Heart left ventricle (tissue), 16 donors: Measurements from ENCODE around the gene ABCC4. TPM values are rescaled to one million over a fixed set of nuclear protein-coding genes. Genes with fewer than 3 reads are reported as not detected.
A peak's percentile ranks its signal among the peaks of the same experiment; 100 is the strongest.

ENCODE experiments used
- ATAC-seq, 4 donors: fragments of 200-7000 bp; cut with Tn5 transposase; one replicate each; pipeline ENCODE4 v1.9.1; 2020 to 2022; ENCODE audit warnings: moderate library complexity in 4 of 4, mild to moderate bottlenecking in 3 of 4, moderate number of reproducible peaks in 1 of 4
- DNase-seq, 5 donors: peaks; one replicate each; pipeline ENCODE4 v3.0.0-alpha.2; 2020
- H3K27ac ChIP-seq, 12 donors: fragments of 200-600 bp; sonication (generic) in 4 of 12; one replicate each; pipeline versions ENCODE4 v1.5.0 to v1.8.0; 2016 to 2022; ENCODE audit warnings: mild to moderate bottlenecking in 2 of 12
- H3K27me3 ChIP-seq, 9 donors: fragments of 200-600 bp; sonication (generic) in 2 of 9; one replicate each; pipeline versions ENCODE4 v1.5.1 to v1.8.0; 2016 to 2022; ENCODE audit warnings: mild to moderate bottlenecking in 3 of 9
- H3K36me3 ChIP-seq, 9 donors: fragments of 200-600 bp; sonication (generic) in 2 of 9; one replicate each; pipeline versions ENCODE4 v1.5.0 to v1.8.0; 2018 to 2022; ENCODE audit warnings: mild to moderate bottlenecking in 2 of 9
- H3K4me1 ChIP-seq, 12 donors: fragments of 200-600 bp; sonication (generic) in 4 of 12; one replicate each; pipeline versions ENCODE4 v1.5.0 to v1.8.0; 2016 to 2022; ENCODE audit warnings: mild to moderate bottlenecking in 3 of 12
- H3K4me3 ChIP-seq, 12 donors: fragments of 200-600 bp; sonication (generic) in 4 of 12; one replicate each; pipeline versions ENCODE4 v1.5.0 to v1.8.0; 2017 to 2022; ENCODE audit warnings: mild to moderate bottlenecking in 9 of 12, moderate library complexity in 4 of 12
- H3K9me3 ChIP-seq, 12 donors: fragments of 200-600 bp; sonication (generic) in 4 of 12; one replicate each; pipeline versions ENCODE4 v1.5.0 to v1.8.0; 2016 to 2022; ENCODE audit warnings: mild to moderate bottlenecking in 1 of 12
- CTCF ChIP-seq, 12 donors: fragments of 200-600 bp; sonication (generic) in 4 of 12; IDR thresholded peaks; one replicate each; pipeline versions ENCODE4 v1.5.0 to v1.8.0; 2018 to 2022; ENCODE audit warnings: antibody characterized with exemption in 12 of 12, mild to moderate bottlenecking in 5 of 12
- POLR2A ChIP-seq, 2 donors: fragments of 450-650 bp; IDR thresholded peaks; one replicate each; pipeline ENCODE4 v1.6.1; 2017; ENCODE audit warnings: antibody characterized with exemption in 2 of 2, mild to moderate bottlenecking in 2 of 2, moderate library complexity in 2 of 2
- WGBS, 4 donors: extraction: QIAGEN DNeasy Blood & Tissue Kit in 2 of 4; methylation state at CpG; one replicate each; pipeline versions ENCODE4 v1.1.5 to v1.1.7; 2013 to 2018; 5-methylcytosine and 5-hydroxymethylcytosine counted together
- intact Hi-C, 10 donors: fragments of 100-400 bp; cut with DNase I; formaldehyde crosslinking; loops; one replicate each; pipeline versions ENCODE4 v1.11.1 to v1.14.2; 2022
- polyA plus RNA-seq, 2 donors: library from polyadenylated mRNA; stranded (reverse); fragments of 200-250 nt; gene quantifications; one replicate each; pipeline ENCODE4 v1.2.3, GENCODE V29; 2013
- total RNA-seq, 9 donors: library from RNA; depleted of rRNA in 2 of 9; stranded (reverse); fragments of >200 nt in 2 of 9; fragmentation: NEBNext Ultra II Directional in 3 of 9; extraction: Animal tissue kit (Norgen Biotek cat#: 25700) in 3 of 9; gene quantifications; one replicate each; pipeline versions ENCODE4 v1.1.0 to v1.2.4, GENCODE V29; 2016 to 2023
- donor health status: ischemic (EF 13 %, LVEDD 7.1; RV severe dilation, severe dysfunction).
- donor health status: healthy with polysubstance abuse.
- donor health status: DM: no; HTN: yes; CAD: no.
- donor health status: DM: no; HTN: no; CAD: no.
- donor health status: ischemic (EF 25% LVEDD 6.9; RV normal size, moderate dysfunction).
- donor health status: ischemic (EF 25% LVEDD 5.7; RV mildly dilated, moderate dysfunction).
- donor health status: healthy.
- donor health status: DM: yes; HTN: yes; CAD: no.
- donor health status: ischemic (EF 35%, LVEDD 5.7; RV mildly dilated, moderate dysfunction).
- donor health status: nonischemic (EF 11% LVEDD 7.7; RV severe dilation, severe dysfunction).
- donor health status: DM: yes; HTN: yes; CAD: no.
- donor health status: PGD.
- donor health status: ischemic (EF 29% LVEDD 5.4; RV normal size, mild dysfunction).
- donor health status: nonischemic (EF 23%, LVEDD 6.1; RV moderate dilation, normal function).

Gene ABCC4
- total and polyA plus RNA-seq, 11 donors, result 0.69 to 9.0 (median 5.3) TPM

- H3K27ac ChIP-seq, result no peak overlapping the region
- TF ChIP-seq POLR2A (IDR thresholded peaks at IDR 0.05), result no peak
- TF ChIP-seq CTCF (IDR thresholded peaks at IDR 0.05), result no peak
- H3K9me3 ChIP-seq, result no peaks in the 10 kb centered on the region
- H3K27me3 ChIP-seq, result no peaks in the 10 kb centered on the region
- ATAC-seq (no peak), DNase-seq (no peak)
- H3K36me3 ChIP-seq, result no peaks in the 10 kb centered on the region
- WGBS, 4 donors, result 70 to 91% (median 83%) methylated on average over 5 of the region's 5 CpGs
- peaks cover 0 to 9% (median 2%) of the 10 kb centered on the region in 12 donors for H3K4me1 ChIP-seq
- intact Hi-C loops, result no loop called here
- H3K4me3 ChIP-seq, result no peak overlapping the region
These were observed 40.2 kb upstream of the ABCC4 start for GRCh38 chr13:95341441-95341840.

- WGBS, 4 donors, result 93 to 94% (median 94%) methylated on average over 3 of the region's 3 CpGs
- H3K4me3 ChIP-seq, result no peak overlapping the region
- H3K27ac ChIP-seq, result peak overlapping the region in 1 of 12 donors; percentile 70
These were observed 37.7 kb upstream of the ABCC4 start for GRCh38 chr13:95338905-95339304.

GRCh38 chr13:95337597-95337996 lies 36.3 kb upstream of the ABCC4 start:
- DNase-seq, result no peak
- intact Hi-C loops, result no loop called here
- H3K4me3 ChIP-seq, result no peak overlapping the region
- peaks cover 0 to 5% (median 0%) of the 10 kb centered on the region in 12 donors for H3K4me1 ChIP-seq
- H3K27ac ChIP-seq, result peak overlapping the region in 1 of 12 donors; percentile 70
- no peaks in the 10 kb centered on the region for H3K36me3 ChIP-seq
- 82 to 90% (median 88%) methylated on average over 3 of the region's 3 CpGs for WGBS, 4 donors
- no peaks in the 10 kb centered on the region for H3K9me3 ChIP-seq
- ATAC-seq, result no peak
- no peaks in the 10 kb centered on the region for H3K27me3 ChIP-seq
- TF ChIP-seq POLR2A (IDR thresholded peaks at IDR 0.05) (no peak), CTCF (IDR thresholded peaks at IDR 0.05) (no peak)

More at GRCh38 chr13:95338905-95339304, 37.7 kb upstream of the ABCC4 start:
- H3K9me3 ChIP-seq, result no peaks in the 10 kb centered on the region
- H3K4me1 ChIP-seq, result peaks cover 0 to 5% (median 0%) of the 10 kb centered on the region in 12 donors
- DNase-seq (no peak), ATAC-seq (no peak)
- intact Hi-C loops, result no loop called here
- TF ChIP-seq POLR2A (IDR thresholded peaks at IDR 0.05), result no peak
- TF ChIP-seq CTCF (IDR thresholded peaks at IDR 0.05), result no peak
- no peaks in the 10 kb centered on the region for H3K36me3 ChIP-seq
- no peaks in the 10 kb centered on the region for H3K27me3 ChIP-seq

GRCh38 chr13:95335667-95336066 lies 34.4 kb upstream of the ABCC4 start:
- intact Hi-C loops, result no loop called here
- H3K27ac ChIP-seq, result no peak overlapping the region
- TF ChIP-seq CTCF (IDR thresholded peaks at IDR 0.05), result no peak
- no peak for TF ChIP-seq POLR2A (IDR thresholded peaks at IDR 0.05)
- H3K4me3 ChIP-seq, result no peak overlapping the region
- no peaks in the 10 kb centered on the region for H3K36me3 ChIP-seq
- H3K9me3 ChIP-seq, result no peaks in the 10 kb centered on the region
- WGBS, 4 donors, result 73 to 96% (median 92%) methylated on average over 5 to 6 of the region's 6 CpGs
- ATAC-seq (no peak), DNase-seq (no peak)
- H3K4me1 ChIP-seq, result peaks cover 0 to 5% (median 0%) of the 10 kb centered on the region in 12 donors
- H3K27me3 ChIP-seq, result no peaks in the 10 kb centered on the region
